GM10266 (cell line): ENCODE results near the gene RAB27A.

Experiments used
- DNase-seq: peaks from one replicate; pipeline ENCODE4 v3.0.0; 2012; ENCODE audit errors: extremely low spot score
- CTCF ChIP-seq: IDR thresholded peaks from 2 replicates; pipeline ENCODE4 v1.5.1; 2012; ENCODE audit warnings: mild to moderate bottlenecking, low read depth; ENCODE audit not compliant: control insufficient read depth, insufficient read depth; ENCODE audit errors: missing control alignments

RAB27A gene

DNA sequence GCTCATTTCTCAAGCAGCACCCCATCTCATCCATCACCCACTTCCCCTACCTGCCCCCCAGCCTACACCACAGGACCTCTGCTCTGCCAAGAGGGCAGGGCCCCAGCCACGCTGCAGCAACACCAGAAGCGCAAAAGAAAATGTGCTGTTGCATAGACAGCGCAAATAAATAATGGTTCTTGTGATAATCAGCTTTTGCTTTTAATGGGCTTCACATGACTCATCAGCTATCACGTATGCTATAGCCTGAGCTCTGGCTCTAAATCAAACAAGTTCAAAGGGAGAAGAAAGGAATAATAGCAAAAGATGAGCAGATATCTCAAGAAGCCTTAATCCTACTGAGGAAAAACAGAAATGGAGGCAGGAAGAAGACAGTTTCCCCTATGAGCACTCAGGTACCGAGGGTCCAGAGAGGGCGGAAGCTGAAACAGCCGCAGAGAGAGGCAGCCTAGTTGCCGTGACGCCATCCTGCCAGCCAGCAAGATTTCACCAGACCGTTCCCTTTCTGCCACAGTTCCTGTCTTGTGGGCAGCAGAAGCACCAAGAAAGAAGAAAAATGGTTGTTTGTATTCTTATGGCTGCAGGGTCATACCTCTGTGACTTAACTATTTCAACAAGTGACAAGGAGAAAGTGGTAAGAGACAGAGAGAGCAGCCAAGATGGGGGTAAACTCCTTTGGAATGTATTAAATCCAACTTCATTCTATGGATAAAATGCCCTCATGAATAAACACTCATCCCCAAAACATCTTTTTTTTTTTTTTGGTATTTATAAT is 22.0 kb downstream of the RAB27A start:
- no peak for DNase-seq
- no peak for TF ChIP-seq CTCF

DNA sequence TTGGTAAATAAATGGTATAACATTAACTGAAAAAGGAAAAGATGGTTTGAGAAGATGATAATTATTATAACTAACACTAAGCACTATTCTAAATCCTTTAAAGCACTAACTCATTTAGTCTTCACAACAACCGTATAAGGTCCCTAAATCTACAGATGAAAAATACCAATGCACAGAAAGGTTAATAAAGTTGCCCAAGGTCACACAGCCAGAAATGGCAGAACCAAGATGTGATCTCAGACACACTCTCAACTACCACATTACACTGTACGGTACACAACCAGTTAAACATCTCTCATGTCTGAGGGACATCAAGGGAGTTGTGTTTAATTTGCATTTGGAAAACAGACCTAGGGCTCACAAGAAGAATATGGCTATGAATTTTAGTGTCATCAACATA is 23.1 kb downstream of the RAB27A start:
- no peak for TF ChIP-seq CTCF
- no peak for DNase-seq

DNA sequence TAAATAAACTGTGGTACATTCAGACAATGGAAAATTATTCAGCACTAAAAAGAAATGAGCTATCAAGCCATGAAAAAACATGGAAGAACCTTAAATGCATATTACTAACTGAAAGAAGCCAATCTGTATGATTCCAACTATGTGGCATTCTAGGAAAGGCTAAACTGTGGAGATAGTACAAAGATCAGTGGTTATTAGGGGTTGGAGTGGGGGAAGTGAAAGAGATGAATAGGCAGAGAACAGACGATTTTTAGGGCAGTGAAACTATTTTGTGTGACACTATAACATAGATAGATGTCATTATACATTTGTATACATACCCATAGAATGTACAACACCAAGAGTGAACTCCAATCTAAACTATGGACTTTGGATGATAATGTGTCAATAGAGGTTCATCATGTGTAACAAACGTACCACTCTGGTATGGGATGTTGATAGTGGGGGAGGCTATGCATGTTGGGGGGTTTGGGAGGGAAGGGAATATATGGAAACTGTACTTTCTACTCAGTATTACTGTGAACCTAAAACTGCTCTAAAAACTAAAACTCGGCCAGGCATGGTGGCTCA is 29.0 kb downstream of the RAB27A start:
- no peak for DNase-seq
- no peak for TF ChIP-seq CTCF

DNA sequence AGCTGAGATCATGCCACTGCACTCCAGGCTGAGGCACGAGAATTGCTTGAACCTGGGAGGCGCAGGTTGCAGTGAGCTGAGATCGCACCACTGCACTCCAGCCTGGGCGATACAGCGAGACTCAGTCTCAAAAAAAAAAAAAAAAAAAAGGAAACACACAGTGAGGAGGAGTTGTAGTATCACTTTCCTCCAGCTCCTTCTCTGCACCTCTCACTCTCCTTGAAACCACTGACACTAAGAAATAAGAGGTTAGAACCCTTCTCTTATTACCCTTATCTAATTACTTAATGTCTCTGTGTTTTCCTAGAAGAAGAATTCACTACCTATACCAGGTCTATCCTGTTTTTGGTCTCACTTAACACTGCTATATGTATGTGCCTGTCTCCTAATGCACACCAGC is 31.7 kb downstream of the RAB27A start:
- TF ChIP-seq CTCF: no peak
- DNase-seq: no peak

- TF ChIP-seq CTCF: no peak
These were observed 32.5 kb downstream of the RAB27A start for GRCh38 chr15:55257012-55257670.

DNA sequence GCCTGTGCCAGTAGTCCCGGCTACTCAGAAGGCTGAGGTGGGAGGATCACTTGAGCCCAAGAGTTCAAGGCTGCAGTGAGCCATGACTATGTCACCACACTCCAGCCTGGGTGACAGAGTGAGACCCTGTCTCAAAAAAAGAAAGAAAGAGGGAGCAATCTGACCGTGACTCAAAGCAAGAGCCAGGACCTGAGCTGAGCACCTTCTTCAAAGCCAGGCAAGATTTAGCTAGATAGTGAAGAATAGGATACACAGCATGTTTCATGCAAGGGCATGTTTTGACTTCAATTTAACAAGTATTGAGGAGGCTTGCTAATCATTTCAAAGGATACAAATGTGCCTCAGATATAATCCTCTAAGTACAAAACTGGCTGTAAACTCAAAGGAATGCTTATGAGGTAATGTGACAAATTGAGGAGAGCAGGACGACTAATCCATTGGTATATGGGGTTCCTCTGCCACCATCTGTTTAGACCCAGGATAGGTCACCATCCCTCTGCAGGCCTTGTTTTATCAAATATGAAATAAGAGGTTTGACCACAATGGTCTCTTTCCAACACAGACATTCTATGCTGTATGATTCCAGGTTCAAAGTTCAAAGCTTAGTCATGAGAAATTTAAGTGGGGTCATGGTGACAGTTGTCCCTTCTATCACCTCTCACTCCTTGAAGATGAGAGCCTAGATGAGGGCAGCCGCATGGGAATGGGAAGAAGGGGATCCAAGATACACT is 33.2 kb downstream of the RAB27A start:
- DNase-seq: no peak

More at GRCh38 chr15:55257012-55257670, 32.5 kb downstream of the RAB27A start:
- no peak for DNase-seq

More for the DNA sequence above, 33.2 kb downstream of the RAB27A start:
- TF ChIP-seq CTCF: no peak
